ENCODE measurements around the gene TAS1R1. TPM values are rescaled to one million over a fixed set of nuclear protein-coding genes. Genes with fewer than 3 reads are reported as not detected.

Gene TAS1R1
- total and polyA plus RNA-seq, 2 experiments from 2014 or later: 0.19 TPM; not detected in 1

GRCh38 chr1:6586404-6586816 is 31.3 kb downstream of the TAS1R1 start:
- H3K79me2 ChIP-seq (replicated peaks; ENCODE audit: insufficient read depth): peaks cover 6% of the 10 kb centered on the region; the same call in 1 of the 2 replicates
- no peak for ATAC-seq

More at GRCh38 chr1:6586404-6586816, 31.3 kb downstream of the TAS1R1 start:
- Histone ChIP-seq H3K9me2 (ENCODE audit: insufficient read depth) (no peaks in the 10 kb centered on the region), H3K27me3 (ENCODE audit: insufficient read depth) (no peaks in the 10 kb centered on the region), H3F3A (replicated peaks; ENCODE audit: low read depth) (peaks cover 14% of the 10 kb centered on the region; the same call in 1 of the 2 replicates), H3K4me2 (no peak overlapping the region), H3K36me3 (ENCODE audit: insufficient read depth) (no peaks in the 10 kb centered on the region), H3K4me3 (no peak overlapping the region), H3K27ac (ENCODE audit: low read depth) (no peak overlapping the region), H2AFZ (no peak overlapping the region), H3K4me1 (ENCODE audit: insufficient read depth) (no peaks in the 10 kb centered on the region), H4K20me1 (replicated peaks; ENCODE audit: insufficient read depth) (peaks cover 5% of the 10 kb centered on the region; the same call in 1 of the 2 replicates)
- H3K27me3 Mint-ChIP-seq (ENCODE audit: insufficient read depth, low read depth, poor library complexity): peaks cover 19% of the 10 kb centered on the region
- H3K36me3 Mint-ChIP-seq (ENCODE audit: low read depth): peaks cover 18% of the 10 kb centered on the region
- H3K4me3 Mint-ChIP-seq: no peak overlapping the region
- TF ChIP-seq, protein P1, sequence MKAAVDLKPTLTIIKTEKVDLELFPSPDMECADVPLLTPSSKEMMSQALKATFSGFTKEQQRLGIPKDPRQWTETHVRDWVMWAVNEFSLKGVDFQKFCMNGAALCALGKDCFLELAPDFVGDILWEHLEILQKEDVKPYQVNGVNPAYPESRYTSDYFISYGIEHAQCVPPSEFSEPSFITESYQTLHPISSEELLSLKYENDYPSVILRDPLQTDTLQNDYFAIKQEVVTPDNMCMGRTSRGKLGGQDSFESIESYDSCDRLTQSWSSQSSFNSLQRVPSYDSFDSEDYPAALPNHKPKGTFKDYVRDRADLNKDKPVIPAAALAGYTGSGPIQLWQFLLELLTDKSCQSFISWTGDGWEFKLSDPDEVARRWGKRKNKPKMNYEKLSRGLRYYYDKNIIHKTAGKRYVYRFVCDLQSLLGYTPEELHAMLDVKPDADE (IDR thresholded peaks at IDR 0.05): no peak
- TF ChIP-seq ZNF114 (CRISPR knock-in tag; IDR thresholded peaks at IDR 0.05) (no peak), STAT1 (IDR thresholded peaks at IDR 0.05; ENCODE audit: unreplicated experiment) (no peak), CREB1 (CRISPR knock-in tag; IDR thresholded peaks at IDR 0.05; ENCODE audit: low read depth) (no peak), ZNF331 (CRISPR knock-in tag; IDR thresholded peaks at IDR 0.05; ENCODE audit: low read depth) (no peak), EZH2phosphoT487 (IDR thresholded peaks at IDR 0.05; ENCODE audit: unreplicated experiment) (no peak), NANOG (IDR thresholded peaks at IDR 0.05; ENCODE audit: borderline replicate concordance) (no peak), POLR2AphosphoS5 (IDR thresholded peaks at IDR 0.05; ENCODE audit: low read depth) (no peak; the same call in 1 of the 2 replicates), JUNB (IDR thresholded peaks at IDR 0.05; ENCODE audit: unreplicated experiment) (no peak), EZH2 (IDR thresholded peaks at IDR 0.05; ENCODE audit: low read depth, unreplicated experiment) (no peak), CTCF (conservative IDR thresholded peaks at IDR 0.05; ENCODE audit: low read depth in 2 of 2) (no peak)
- TF ChIP-seq, protein P2, sequence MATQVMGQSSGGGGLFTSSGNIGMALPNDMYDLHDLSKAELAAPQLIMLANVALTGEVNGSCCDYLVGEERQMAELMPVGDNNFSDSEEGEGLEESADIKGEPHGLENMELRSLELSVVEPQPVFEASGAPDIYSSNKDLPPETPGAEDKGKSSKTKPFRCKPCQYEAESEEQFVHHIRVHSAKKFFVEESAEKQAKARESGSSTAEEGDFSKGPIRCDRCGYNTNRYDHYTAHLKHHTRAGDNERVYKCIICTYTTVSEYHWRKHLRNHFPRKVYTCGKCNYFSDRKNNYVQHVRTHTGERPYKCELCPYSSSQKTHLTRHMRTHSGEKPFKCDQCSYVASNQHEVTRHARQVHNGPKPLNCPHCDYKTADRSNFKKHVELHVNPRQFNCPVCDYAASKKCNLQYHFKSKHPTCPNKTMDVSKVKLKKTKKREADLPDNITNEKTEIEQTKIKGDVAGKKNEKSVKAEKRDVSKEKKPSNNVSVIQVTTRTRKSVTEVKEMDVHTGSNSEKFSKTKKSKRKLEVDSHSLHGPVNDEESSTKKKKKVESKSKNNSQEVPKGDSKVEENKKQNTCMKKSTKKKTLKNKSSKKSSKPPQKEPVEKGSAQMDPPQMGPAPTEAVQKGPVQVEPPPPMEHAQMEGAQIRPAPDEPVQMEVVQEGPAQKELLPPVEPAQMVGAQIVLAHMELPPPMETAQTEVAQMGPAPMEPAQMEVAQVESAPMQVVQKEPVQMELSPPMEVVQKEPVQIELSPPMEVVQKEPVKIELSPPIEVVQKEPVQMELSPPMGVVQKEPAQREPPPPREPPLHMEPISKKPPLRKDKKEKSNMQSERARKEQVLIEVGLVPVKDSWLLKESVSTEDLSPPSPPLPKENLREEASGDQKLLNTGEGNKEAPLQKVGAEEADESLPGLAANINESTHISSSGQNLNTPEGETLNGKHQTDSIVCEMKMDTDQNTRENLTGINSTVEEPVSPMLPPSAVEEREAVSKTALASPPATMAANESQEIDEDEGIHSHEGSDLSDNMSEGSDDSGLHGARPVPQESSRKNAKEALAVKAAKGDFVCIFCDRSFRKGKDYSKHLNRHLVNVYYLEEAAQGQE (IDR thresholded peaks at IDR 0.05; ENCODE audit: unreplicated experiment): no peak
- no peak overlapping the region for H3K27ac Mint-ChIP-seq
- DNase-seq (ENCODE audit: low spot score): no peak
- peaks cover 6% of the 10 kb centered on the region; the same call in 2 of the 3 replicates for H3K4me1 Mint-ChIP-seq
- no peaks in the 10 kb centered on the region for H3K9me3 Mint-ChIP-seq
